ENCODE results near the gene VSIG10L2. TPM values are rescaled to one million over a fixed set of nuclear protein-coding genes. Genes with fewer than 3 reads are reported as not detected.

The VSIG10L2 gene
- total RNA-seq, 3 donors from 2014 or later: not detected

DNA sequence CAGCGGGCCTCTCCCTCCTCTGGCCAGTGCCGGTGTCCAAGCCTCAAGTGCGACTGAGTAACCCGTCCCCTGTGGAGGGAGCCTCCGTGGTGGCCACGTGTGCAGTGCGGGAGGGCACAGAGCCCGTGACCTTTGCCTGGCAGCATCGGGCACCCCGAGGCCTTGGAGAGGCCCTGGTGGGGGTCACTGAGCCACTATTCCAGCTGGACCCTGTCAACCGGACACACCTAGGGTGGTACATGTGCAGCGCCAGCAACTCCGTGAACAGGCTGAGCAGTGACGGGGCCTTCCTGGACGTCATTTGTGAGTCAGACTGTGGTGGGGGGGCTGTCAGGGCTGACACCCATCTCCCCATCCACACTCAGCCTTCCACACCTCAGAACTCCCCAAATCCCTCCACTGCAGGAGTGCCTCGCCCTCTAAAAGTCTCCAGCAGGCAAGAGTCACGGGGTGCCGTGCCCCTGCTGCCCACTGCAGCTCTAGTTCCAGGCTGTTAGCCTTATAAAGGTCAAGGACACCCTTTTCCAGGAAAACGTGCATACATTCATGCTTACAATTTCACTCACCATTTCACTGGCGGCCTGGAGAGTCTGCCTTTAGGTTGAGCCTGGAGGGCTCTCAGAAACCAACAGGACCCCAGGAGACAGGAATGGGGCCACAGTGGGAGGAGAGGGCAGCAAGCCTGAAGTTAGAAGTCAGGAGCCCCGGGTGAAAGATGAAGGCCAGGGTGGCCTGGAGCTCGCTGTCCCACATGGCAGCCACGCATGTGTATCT lies 2.6 kb downstream of the VSIG10L2 start:
- H3K36me3 Mint-ChIP-seq (ENCODE audit: insufficient read depth): no peaks in the 10 kb centered on the region
- no peaks in the 10 kb centered on the region for H3K4me1 Mint-ChIP-seq (ENCODE audit: low read depth)
- ATAC-seq: peak in 1 of 2 donors; percentile 11
- no peaks in the 10 kb centered on the region for H3K9me3 Mint-ChIP-seq
- H3K4me3 Mint-ChIP-seq: no peak overlapping the region
- peaks cover 10% of the 10 kb centered on the region for H3K27me3 Mint-ChIP-seq (ENCODE audit: low read depth)
- DNase-seq: no peak

DNA sequence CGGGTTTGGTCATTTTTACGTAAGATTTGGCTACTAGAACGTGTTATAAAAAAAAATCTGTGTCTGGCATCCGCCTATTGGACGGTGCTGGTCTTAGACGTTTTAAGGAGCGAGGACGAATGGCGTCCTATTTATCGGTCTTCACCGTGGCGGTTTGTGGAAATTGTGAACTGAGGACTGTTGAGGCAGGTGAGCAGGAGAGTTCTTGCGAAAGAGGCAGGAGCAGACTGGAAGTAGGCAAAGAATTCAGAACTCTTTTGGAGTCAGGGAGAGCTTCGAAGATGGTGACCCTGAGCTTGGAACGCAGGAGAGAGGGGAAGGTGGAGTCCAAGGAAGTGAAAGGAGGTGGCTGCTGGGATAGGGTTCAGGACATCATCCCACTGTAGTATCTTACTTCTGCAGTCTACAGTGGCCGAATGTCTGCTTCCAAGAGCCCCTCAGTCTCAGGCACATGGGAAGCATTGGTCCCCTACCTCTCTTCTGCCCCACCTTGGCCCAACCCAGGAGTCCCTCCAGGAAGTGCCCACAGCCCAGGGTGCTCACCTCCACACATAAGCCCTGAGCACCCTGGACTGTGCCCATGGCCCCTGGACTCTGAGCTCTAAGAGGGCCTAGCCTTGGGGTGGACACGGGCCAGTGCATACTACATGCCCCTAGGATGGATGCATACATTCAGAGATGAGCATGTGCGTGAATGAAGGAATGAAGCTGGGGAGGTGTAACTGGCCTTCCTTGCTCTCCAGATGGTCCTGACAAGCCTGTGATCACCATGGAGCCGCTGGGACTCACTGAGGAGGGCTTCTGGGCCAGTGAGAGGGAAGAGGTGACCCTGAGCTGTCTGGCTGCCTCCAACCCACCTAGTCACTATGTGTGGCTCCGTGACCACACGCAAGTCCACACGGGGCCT lies 3.7 kb downstream of the VSIG10L2 start:
- Mint-ChIP-seq H3K27me3 (ENCODE audit: low read depth) (peaks cover 10% of the 10 kb centered on the region), H3K9me3 (no peaks in the 10 kb centered on the region), H3K4me3 (no peak overlapping the region), H3K4me1 (ENCODE audit: low read depth) (no peaks in the 10 kb centered on the region), H3K36me3 (ENCODE audit: insufficient read depth) (no peaks in the 10 kb centered on the region)
- DNase-seq: no peak
- no peak for ATAC-seq

GRCh38 chr11:125950178-125950490 lies 4.3 kb downstream of the VSIG10L2 start:
- peaks cover 10% of the 10 kb centered on the region for H3K27me3 Mint-ChIP-seq (ENCODE audit: low read depth)
- DNase-seq: no peak
- no peak overlapping the region for H3K4me3 Mint-ChIP-seq
- no peaks in the 10 kb centered on the region for H3K36me3 Mint-ChIP-seq (ENCODE audit: insufficient read depth)
- no peak for ATAC-seq
- no peaks in the 10 kb centered on the region for H3K4me1 Mint-ChIP-seq (ENCODE audit: low read depth)
- no peaks in the 10 kb centered on the region for H3K9me3 Mint-ChIP-seq

DNA sequence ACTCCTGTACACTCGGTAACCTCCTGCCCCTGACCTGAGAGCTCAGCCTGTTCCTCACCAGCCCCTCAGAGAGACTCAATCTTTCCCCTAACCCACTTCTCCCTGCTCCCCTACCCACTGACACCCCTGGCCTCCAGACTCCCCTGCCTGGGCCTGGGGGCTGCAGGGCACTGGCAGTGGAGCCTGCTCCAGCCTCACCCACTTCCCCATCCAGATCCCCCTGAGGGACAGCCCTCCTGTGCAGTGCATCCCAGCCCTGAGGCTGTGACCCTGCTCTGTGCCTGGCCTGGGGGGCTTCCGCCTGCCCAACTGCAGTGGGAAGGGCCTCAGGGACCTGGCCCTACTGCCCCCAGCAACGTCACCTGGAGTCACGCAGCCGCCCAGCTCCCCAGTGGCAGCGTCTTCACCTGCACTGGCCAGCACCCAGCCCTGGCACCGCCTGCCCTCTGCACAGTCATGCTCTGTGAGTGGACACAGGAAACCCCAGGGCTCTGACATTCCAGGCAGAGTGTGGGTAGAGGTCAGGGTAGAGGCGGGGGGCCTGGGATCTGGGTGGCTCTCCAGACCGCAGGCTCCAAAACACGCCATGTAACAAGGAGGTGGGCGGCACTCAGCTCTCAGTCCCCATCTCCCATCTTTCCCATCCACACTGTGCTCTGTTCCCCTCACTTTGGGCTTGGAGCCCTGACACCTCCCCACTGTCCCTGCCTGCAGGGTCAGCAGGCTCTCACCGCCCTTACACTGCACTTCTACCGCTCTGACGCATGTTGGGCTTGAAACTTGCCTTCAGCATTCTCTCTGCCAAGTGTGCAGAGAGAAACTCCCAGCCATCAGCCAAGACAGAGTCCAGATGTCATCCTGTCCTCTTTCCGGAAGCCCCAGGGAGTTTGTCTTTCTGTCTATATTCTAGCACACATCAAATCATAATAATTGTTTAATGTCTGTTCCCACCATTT lies 5.1 kb downstream of the VSIG10L2 start:
- DNase-seq: no peak
- Mint-ChIP-seq H3K4me1 (ENCODE audit: low read depth) (no peaks in the 10 kb centered on the region), H3K9me3 (no peaks in the 10 kb centered on the region), H3K36me3 (ENCODE audit: insufficient read depth) (no peaks in the 10 kb centered on the region), H3K4me3 (no peak overlapping the region), H3K27me3 (ENCODE audit: low read depth) (peaks cover 10% of the 10 kb centered on the region)
- ATAC-seq: no peak

GRCh38 chr11:125951731-125952130 lies 5.9 kb downstream of the VSIG10L2 start:
- no peak for DNase-seq
- H3K9me3 Mint-ChIP-seq: no peaks in the 10 kb centered on the region
- H3K4me3 Mint-ChIP-seq: no peak overlapping the region
- H3K4me1 Mint-ChIP-seq (ENCODE audit: low read depth): no peaks in the 10 kb centered on the region
- no peaks in the 10 kb centered on the region for H3K36me3 Mint-ChIP-seq (ENCODE audit: insufficient read depth)
- peaks cover 10% of the 10 kb centered on the region for H3K27me3 Mint-ChIP-seq (ENCODE audit: low read depth)
- no peak for ATAC-seq

DNA sequence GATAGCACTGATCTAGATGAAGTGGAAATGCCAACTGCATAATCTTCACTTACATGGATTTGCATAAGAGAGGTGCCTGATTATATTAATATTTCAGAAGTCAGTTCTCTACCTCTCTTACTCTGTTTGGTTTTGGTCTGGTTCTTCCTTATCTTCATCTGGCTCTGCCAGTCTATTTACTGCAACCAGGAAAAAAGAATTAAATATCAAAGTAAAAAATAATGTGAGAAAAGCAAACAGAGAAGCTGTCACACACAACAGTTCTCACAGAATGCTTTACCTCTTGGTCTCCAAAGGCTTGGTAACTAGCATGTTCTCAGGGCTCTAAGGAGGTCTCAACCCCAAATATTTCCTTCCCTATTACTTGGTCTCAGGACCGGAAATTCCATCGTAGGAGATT lies 6.7 kb downstream of the VSIG10L2 start:
- H3K4me1 Mint-ChIP-seq (ENCODE audit: low read depth): peaks cover under 1% of the 10 kb centered on the region
- H3K27me3 Mint-ChIP-seq (ENCODE audit: low read depth): peaks cover 10% of the 10 kb centered on the region
- H3K4me3 Mint-ChIP-seq: no peak overlapping the region
- no peaks in the 10 kb centered on the region for H3K9me3 Mint-ChIP-seq
- no peaks in the 10 kb centered on the region for H3K36me3 Mint-ChIP-seq (ENCODE audit: insufficient read depth)
- DNase-seq: no peak
- no peak for ATAC-seq

DNA sequence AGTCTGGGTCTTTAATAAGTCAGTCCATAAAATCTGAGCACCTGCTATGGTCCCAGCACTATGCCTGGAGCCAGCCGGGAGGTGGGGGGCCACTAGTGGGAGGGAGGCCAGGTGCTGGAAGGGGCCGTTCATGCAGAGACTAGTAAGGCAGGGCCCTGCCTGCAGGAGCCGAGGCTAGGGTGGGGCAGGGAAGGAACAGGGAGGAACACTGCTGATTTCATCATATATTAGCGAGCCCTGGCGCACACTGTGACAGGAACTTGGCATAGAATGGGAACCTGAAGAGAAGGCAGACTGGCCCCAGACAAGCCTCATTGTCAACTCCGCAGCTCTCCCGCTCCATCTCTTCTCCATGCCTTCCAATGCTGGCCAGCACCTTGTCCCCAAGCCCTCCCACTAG lies 7.1 kb downstream of the VSIG10L2 start:
- peaks cover 4% of the 10 kb centered on the region for H3K4me1 Mint-ChIP-seq (ENCODE audit: low read depth)
- H3K4me3 Mint-ChIP-seq: no peak overlapping the region
- no peaks in the 10 kb centered on the region for H3K9me3 Mint-ChIP-seq
- ATAC-seq (no peak), DNase-seq (no peak)
- no peaks in the 10 kb centered on the region for H3K36me3 Mint-ChIP-seq (ENCODE audit: insufficient read depth)
- peaks cover 10% of the 10 kb centered on the region for H3K27me3 Mint-ChIP-seq (ENCODE audit: low read depth)

DNA sequence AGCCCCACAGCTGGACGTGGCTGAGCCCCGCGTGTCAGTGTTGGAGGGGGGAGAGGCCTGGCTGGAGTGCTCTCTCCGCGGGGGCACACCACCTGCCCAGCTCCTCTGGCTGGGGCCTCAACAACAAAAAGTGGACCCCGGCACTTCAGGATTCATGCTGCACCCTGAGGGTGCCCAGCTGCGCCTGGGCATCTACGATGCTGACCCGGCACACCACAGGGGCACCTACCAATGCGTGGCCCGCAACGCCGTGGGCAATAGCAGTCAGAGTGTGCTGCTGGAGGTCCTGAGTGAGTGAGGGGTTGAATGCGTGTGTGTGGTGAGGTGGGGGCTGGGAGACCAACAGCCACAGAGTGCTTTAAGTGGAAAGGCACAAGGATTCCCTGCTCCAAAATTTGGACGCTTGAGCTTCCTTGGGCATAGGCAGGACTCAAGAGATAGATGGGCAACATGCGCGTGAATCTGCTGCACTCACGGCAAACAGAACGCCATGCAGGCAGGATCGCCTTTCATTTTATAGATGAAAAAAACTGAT lies 7.6 kb downstream of the VSIG10L2 start:
- no peak for DNase-seq
- ATAC-seq: no peak
- no peaks in the 10 kb centered on the region for H3K36me3 Mint-ChIP-seq (ENCODE audit: insufficient read depth)
- H3K27me3 Mint-ChIP-seq (ENCODE audit: low read depth): peaks cover 10% of the 10 kb centered on the region
- no peaks in the 10 kb centered on the region for H3K9me3 Mint-ChIP-seq
- H3K4me1 Mint-ChIP-seq (ENCODE audit: low read depth): peaks cover 4% of the 10 kb centered on the region
- no peak overlapping the region for H3K4me3 Mint-ChIP-seq

GRCh38 chr11:125954123-125954944 lies 8.5 kb downstream of the VSIG10L2 start:
- ATAC-seq: no peak
- H3K36me3 Mint-ChIP-seq (ENCODE audit: insufficient read depth): no peaks in the 10 kb centered on the region
- no peak overlapping the region for H3K4me3 Mint-ChIP-seq
- H3K4me1 Mint-ChIP-seq (ENCODE audit: low read depth): peaks cover 4% of the 10 kb centered on the region
- H3K27me3 Mint-ChIP-seq (ENCODE audit: low read depth): peaks cover 7% of the 10 kb centered on the region
- no peak for DNase-seq
- no peaks in the 10 kb centered on the region for H3K9me3 Mint-ChIP-seq

DNA sequence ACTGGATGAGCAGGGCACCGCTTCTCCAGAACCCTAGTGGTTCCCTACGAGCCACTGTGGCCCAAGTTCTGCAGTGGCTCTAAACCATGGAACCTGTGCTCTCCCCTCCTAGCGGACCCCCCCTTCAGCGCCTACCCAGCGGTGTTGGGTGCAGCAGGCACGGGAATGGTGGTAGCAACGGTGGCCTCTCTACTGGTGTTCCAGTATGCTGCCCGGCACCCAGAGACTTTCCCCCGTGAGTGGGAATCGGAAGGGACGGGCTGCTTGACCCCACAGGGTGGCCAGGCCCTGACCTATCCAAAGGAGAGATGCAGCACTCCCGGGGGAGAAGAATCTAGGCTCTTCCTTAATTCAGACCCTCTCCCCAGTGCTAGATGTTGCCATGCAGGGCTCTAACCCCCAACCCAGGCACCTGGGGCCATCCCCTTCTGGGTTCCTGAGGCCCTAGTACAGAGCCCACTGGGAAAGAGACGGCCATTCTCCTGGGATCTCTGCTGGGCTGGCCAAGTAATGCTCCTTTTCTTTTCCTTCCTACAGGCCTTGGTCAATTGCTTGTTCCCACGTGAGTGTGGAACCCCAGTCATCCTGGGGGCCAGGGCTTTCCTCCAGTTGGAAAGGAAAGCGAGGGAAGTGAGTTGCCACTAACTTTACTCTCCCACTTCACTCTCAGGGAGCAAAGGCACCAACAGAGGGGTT lies 9.2 kb downstream of the VSIG10L2 start:
- Mint-ChIP-seq H3K27me3 (ENCODE audit: low read depth) (peaks cover 6% of the 10 kb centered on the region), H3K4me3 (no peak overlapping the region), H3K4me1 (ENCODE audit: low read depth) (peaks cover 4% of the 10 kb centered on the region), H3K9me3 (no peaks in the 10 kb centered on the region), H3K36me3 (ENCODE audit: insufficient read depth) (no peaks in the 10 kb centered on the region)
- DNase-seq (no peak), ATAC-seq (no peak)

DNA sequence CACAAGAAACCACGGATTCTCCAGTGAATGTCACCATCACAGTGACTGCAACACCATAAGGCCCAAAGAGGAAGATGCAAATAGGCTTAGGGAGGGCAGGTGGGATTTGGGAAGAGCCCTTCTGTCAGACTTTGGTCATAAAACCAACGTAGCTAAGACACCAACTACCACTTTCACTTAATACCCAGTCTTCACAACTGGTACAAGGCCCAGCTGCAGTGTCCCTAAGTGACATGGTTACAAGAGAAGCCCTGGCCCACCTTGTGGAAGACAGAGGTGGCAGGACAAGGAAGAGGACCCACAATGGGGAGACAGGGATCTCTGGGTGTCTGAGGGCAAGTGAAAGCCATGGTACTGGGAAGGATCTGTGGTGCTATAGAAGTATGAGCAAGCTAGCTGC lies 10.0 kb downstream of the VSIG10L2 start:
- H3K27me3 Mint-ChIP-seq (ENCODE audit: low read depth): peaks cover 3% of the 10 kb centered on the region
- H3K9me3 Mint-ChIP-seq: no peaks in the 10 kb centered on the region
- ATAC-seq (no peak), DNase-seq (no peak)
- H3K4me1 Mint-ChIP-seq (ENCODE audit: low read depth): peaks cover 4% of the 10 kb centered on the region
- H3K4me3 Mint-ChIP-seq: no peak overlapping the region
- no peaks in the 10 kb centered on the region for H3K36me3 Mint-ChIP-seq (ENCODE audit: insufficient read depth)

DNA sequence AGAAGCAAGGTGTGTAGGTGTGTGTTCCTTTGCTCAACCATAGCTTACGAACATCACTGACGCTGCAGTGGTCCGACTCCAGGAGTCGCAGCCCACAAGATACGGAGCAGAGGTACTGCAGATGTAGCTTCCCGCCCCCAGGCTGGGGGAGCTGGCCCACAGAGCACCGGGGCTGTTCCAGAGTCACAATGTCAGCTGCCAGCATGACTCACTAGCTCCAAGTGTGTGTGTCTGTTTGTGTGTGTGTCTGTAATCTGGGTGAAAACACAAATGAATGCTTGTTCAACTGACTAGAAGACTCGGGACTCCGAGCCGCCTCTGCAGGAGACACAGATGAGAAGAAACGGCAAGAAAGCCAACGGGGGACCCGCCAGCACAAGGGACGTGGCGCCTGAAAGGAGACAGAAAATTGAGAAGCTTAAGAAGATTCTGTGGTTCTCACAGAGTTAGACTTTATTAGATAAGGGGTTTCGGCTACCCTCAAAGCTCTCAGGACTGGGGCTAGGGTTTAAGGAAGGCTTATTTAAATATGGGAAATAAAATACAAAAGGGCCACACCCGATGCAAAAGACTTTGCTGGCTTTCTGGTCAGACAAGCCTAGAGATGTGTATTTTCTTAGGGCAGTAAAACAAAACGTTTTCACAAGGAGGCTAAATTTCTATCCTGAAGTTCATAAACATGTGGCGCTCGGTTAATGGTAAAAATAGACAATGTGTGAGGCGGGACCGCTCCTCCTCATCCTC lies 10.7 kb downstream of the VSIG10L2 start:
- Mint-ChIP-seq H3K9me3 (no peaks in the 10 kb centered on the region), H3K4me3 (no peak overlapping the region), H3K27me3 (ENCODE audit: low read depth) (no peaks in the 10 kb centered on the region), H3K4me1 (ENCODE audit: low read depth) (peaks cover 4% of the 10 kb centered on the region), H3K36me3 (ENCODE audit: insufficient read depth) (no peaks in the 10 kb centered on the region)
- ATAC-seq (no peak), DNase-seq (no peak)
